ENCODE data around the gene KMT2C.
"Not testable (repeated sequence)": the region's sequence is repeated elsewhere in the genome, so short reads cannot be mapped to it uniquely, and the experiment has no call there.

DNA sequence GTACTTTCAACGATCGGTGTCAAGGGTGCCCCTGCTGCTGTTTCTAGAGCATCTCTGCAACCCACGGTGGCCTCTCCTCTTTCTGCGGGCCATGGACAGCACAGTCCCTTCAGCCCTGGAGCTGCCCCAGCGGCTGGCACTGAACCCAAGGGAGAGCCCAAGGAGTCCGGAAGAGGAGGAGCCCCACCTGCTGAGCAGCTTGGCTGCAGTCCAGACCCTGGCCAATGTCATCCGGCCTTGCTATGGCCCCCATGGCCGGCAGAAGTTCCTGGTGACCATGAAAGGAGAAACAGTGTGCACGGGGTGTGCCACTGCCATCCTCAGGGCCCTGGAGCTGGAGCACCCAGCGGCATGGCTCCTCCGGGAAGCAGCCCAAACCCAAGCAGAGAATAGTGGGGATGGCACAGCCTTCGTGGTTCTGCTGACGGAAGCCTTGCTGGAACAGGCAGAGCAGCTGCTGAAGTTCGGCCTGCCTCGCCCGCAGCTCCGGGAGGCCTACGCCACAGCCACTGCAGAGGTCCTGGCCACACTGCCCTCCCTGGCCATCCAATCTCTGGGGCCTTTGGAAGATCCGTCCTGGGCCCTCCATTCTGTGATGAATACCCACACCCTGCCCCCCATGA, 9.7 kb upstream of the KMT2C start:
- TF ChIP-seq, protein P1, sequence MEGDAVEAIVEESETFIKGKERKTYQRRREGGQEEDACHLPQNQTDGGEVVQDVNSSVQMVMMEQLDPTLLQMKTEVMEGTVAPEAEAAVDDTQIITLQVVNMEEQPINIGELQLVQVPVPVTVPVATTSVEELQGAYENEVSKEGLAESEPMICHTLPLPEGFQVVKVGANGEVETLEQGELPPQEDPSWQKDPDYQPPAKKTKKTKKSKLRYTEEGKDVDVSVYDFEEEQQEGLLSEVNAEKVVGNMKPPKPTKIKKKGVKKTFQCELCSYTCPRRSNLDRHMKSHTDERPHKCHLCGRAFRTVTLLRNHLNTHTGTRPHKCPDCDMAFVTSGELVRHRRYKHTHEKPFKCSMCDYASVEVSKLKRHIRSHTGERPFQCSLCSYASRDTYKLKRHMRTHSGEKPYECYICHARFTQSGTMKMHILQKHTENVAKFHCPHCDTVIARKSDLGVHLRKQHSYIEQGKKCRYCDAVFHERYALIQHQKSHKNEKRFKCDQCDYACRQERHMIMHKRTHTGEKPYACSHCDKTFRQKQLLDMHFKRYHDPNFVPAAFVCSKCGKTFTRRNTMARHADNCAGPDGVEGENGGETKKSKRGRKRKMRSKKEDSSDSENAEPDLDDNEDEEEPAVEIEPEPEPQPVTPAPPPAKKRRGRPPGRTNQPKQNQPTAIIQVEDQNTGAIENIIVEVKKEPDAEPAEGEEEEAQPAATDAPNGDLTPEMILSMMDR (IDR thresholded peaks at IDR 0.05; ENCODE audit: low read depth, low read length): not testable (repeated sequence)
- TF ChIP-seq EZH2phosphoT487 (IDR thresholded peaks at IDR 0.05; ENCODE audit: low read depth): not testable (repeated sequence)

All from OCI-LY3 (cell line).